Measurements from ENCODE around the gene ACOT4.

- TF ChIP-seq, protein P1, sequence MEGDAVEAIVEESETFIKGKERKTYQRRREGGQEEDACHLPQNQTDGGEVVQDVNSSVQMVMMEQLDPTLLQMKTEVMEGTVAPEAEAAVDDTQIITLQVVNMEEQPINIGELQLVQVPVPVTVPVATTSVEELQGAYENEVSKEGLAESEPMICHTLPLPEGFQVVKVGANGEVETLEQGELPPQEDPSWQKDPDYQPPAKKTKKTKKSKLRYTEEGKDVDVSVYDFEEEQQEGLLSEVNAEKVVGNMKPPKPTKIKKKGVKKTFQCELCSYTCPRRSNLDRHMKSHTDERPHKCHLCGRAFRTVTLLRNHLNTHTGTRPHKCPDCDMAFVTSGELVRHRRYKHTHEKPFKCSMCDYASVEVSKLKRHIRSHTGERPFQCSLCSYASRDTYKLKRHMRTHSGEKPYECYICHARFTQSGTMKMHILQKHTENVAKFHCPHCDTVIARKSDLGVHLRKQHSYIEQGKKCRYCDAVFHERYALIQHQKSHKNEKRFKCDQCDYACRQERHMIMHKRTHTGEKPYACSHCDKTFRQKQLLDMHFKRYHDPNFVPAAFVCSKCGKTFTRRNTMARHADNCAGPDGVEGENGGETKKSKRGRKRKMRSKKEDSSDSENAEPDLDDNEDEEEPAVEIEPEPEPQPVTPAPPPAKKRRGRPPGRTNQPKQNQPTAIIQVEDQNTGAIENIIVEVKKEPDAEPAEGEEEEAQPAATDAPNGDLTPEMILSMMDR (IDR thresholded peaks at IDR 0.05), result no peak
- TF ChIP-seq POLR2A (IDR thresholded peaks at IDR 0.05), result no peak
Measured at GRCh38 chr14:73576391-73576790, 15.3 kb upstream of the ACOT4 start.
